Mononuclear cell (primary cell): ENCODE measurements around the gene MCCD1. TPM values are rescaled to one million over a fixed set of nuclear protein-coding genes. Genes with fewer than 3 reads are reported as not detected.
"Not testable (repeated sequence)": the region's sequence is repeated elsewhere in the genome, so short reads cannot be mapped to it uniquely, and the experiment has no call there.

ENCODE experiments used
- H3K27me3 ChIP-seq: 2 replicates; pipeline ENCODE4 v1.6.0; 2011; ENCODE audit warnings: low read length, control low read depth; ENCODE audit not compliant: insufficient read depth
- H3K4me1 ChIP-seq: 2 replicates; pipeline ENCODE4 v1.5.1; 2011; ENCODE audit warnings: mild to moderate bottlenecking, low read length, control low read depth; ENCODE audit not compliant: insufficient read depth
- H3K4me3 ChIP-seq: 2 replicates; pipeline ENCODE4 v1.5.1; 2011; ENCODE audit warnings: mild to moderate bottlenecking, low read length, moderate library complexity
- H3K9me3 ChIP-seq: 2 replicates; pipeline ENCODE4 v1.5.1; 2011; ENCODE audit warnings: low read depth, mild to moderate bottlenecking, control low read depth, low read length
- total RNA-seq: library from RNA; depleted of rRNA; stranded (reverse); fragments of >200 nt; gene quantifications from one replicate; pipeline ENCODE4 v1.2.3, GENCODE V29; 2012

Gene MCCD1
- total RNA-seq, 1 donor, result not detected

- Histone ChIP-seq H3K4me1 (peaks cover 60% of the 10 kb centered on the region), H3K4me3 (peak within 1 kb of the TSS; percentile 58), H3K9me3 (no peaks in the 10 kb centered on the region), H3K27me3 (no peaks in the 10 kb centered on the region)
Measured at GRCh38 chr6:31497531-31498476, 31.0 kb upstream of the MCCD1 start, which contains the start of gene MICB. TSS of gene MICB (plus strand) at chr6:31498145. CDS start at chr6:31498194, 49 bp downstream.

- H3K27me3 ChIP-seq, result no peaks in the 10 kb centered on the region
- peaks cover 53% of the 10 kb centered on the region for H3K4me1 ChIP-seq
- H3K9me3 ChIP-seq, result no peaks in the 10 kb centered on the region
- no peak overlapping the region for H3K4me3 ChIP-seq
Measured at GRCh38 chr6:31498748-31499147, 30.0 kb upstream of the MCCD1 start.

GRCh38 chr6:31499648-31500047, 29.1 kb upstream of the MCCD1 start:
- H3K4me3 ChIP-seq, H3K9me3 ChIP-seq, H3K27me3 ChIP-seq: not testable (repeated sequence)
- H3K4me1 ChIP-seq, result peaks cover 53% of the 10 kb centered on the region

GRCh38 chr6:31502586-31502985, 26.2 kb upstream of the MCCD1 start:
- no peaks in the 10 kb centered on the region for H3K27me3 ChIP-seq
- H3K4me3 ChIP-seq, result no peak overlapping the region
- H3K9me3 ChIP-seq, result no peaks in the 10 kb centered on the region
- peaks cover 27% of the 10 kb centered on the region for H3K4me1 ChIP-seq

- not testable (repeated sequence) for H3K27me3 ChIP-seq, H3K4me3 ChIP-seq, H3K9me3 ChIP-seq, H3K4me1 ChIP-seq
Measured at GRCh38 chr6:31509036-31509435, 19.7 kb upstream of the MCCD1 start.

GRCh38 chr6:31510007-31510406, 18.8 kb upstream of the MCCD1 start:
- Histone ChIP-seq H3K4me3 (no peak overlapping the region), H3K4me1 (no peaks in the 10 kb centered on the region), H3K27me3 (no peaks in the 10 kb centered on the region), H3K9me3 (no peaks in the 10 kb centered on the region)

- no peaks in the 10 kb centered on the region for H3K9me3 ChIP-seq
- no peak overlapping the region for H3K4me3 ChIP-seq
- H3K4me1 ChIP-seq, result peaks cover 16% of the 10 kb centered on the region
- H3K27me3 ChIP-seq, result no peaks in the 10 kb centered on the region
Measured at GRCh38 chr6:31513456-31514165, 15.2 kb upstream of the MCCD1 start.

- no peaks in the 10 kb centered on the region for H3K27me3 ChIP-seq
- no peak overlapping the region for H3K4me3 ChIP-seq
- no peaks in the 10 kb centered on the region for H3K9me3 ChIP-seq
- H3K4me1 ChIP-seq, result peaks cover 7% of the 10 kb centered on the region
Measured at GRCh38 chr6:31521835-31522234, 6.9 kb upstream of the MCCD1 start.

- Histone ChIP-seq H3K9me3 (no peaks in the 10 kb centered on the region), H3K27me3 (no peaks in the 10 kb centered on the region), H3K4me1 (no peaks in the 10 kb centered on the region), H3K4me3 (no peak overlapping the region)
Measured at GRCh38 chr6:31525553-31525931, 3.2 kb upstream of the MCCD1 start.

GRCh38 chr6:31525932-31526591, 2.7 kb upstream of the MCCD1 start:
- H3K4me1 ChIP-seq, result no peaks in the 10 kb centered on the region
- H3K4me3 ChIP-seq, result no peak overlapping the region
- no peaks in the 10 kb centered on the region for H3K9me3 ChIP-seq
- H3K27me3 ChIP-seq, result no peaks in the 10 kb centered on the region

GRCh38 chr6:31528307-31528777, 420 bp upstream of the MCCD1 start:
- Histone ChIP-seq H3K4me1 (no peaks in the 10 kb centered on the region), H3K9me3 (no peaks in the 10 kb centered on the region), H3K4me3 (no peak overlapping the region), H3K27me3 (no peaks in the 10 kb centered on the region)

GRCh38 chr6:31529329-31530150, 778 bp downstream of the MCCD1 start:
- Histone ChIP-seq H3K4me3 (no peak overlapping the region), H3K27me3 (no peaks in the 10 kb centered on the region), H3K4me1 (no peaks in the 10 kb centered on the region), H3K9me3 (no peaks in the 10 kb centered on the region)

- Histone ChIP-seq H3K4me3 (no peak overlapping the region), H3K4me1 (no peaks in the 10 kb centered on the region), H3K9me3 (no peaks in the 10 kb centered on the region), H3K27me3 (no peaks in the 10 kb centered on the region)
Measured at GRCh38 chr6:31530659-31531058, 1.9 kb downstream of the MCCD1 start.

- no peaks in the 10 kb centered on the region for H3K4me1 ChIP-seq
- H3K9me3 ChIP-seq, result no peaks in the 10 kb centered on the region
- H3K4me3 ChIP-seq, result no peak overlapping the region
- H3K27me3 ChIP-seq, result no peaks in the 10 kb centered on the region
Measured at GRCh38 chr6:31531162-31531561, 2.4 kb downstream of the MCCD1 start.
